Fibroblast of pulmonary artery (primary cell): ENCODE results near the gene BABAM1.
"Not testable (repeated sequence)": the region's sequence is repeated elsewhere in the genome, so short reads cannot be mapped to it uniquely, and the experiment has no call there.

Experiments
- DNase-seq: peaks from one replicate; pipeline ENCODE4 v3.0.0-alpha.2; 2010; ENCODE audit warnings: low read depth
- H3K4me3 ChIP-seq: replicated peaks from 2 replicates; pipeline ENCODE4 v1.5.1; 2011; ENCODE audit warnings: low read depth, mild to moderate bottlenecking, control low read depth, low read length, moderate library complexity
- TF ChIP-seq, protein P1 (sequence below): IDR thresholded peaks from 2 replicates; pipeline ENCODE4 v1.5.1; 2011; ENCODE audit warnings: mild to moderate bottlenecking, control low read depth, low read length, inconsistent platforms; ENCODE audit errors: missing control alignments

The BABAM1 gene

GRCh38 chr19:17294051-17294891 lies 27.0 kb downstream of the BABAM1 start:
- H3K4me3 ChIP-seq: no peak overlapping the region
- DNase-seq: no peak
- TF ChIP-seq, protein P1, sequence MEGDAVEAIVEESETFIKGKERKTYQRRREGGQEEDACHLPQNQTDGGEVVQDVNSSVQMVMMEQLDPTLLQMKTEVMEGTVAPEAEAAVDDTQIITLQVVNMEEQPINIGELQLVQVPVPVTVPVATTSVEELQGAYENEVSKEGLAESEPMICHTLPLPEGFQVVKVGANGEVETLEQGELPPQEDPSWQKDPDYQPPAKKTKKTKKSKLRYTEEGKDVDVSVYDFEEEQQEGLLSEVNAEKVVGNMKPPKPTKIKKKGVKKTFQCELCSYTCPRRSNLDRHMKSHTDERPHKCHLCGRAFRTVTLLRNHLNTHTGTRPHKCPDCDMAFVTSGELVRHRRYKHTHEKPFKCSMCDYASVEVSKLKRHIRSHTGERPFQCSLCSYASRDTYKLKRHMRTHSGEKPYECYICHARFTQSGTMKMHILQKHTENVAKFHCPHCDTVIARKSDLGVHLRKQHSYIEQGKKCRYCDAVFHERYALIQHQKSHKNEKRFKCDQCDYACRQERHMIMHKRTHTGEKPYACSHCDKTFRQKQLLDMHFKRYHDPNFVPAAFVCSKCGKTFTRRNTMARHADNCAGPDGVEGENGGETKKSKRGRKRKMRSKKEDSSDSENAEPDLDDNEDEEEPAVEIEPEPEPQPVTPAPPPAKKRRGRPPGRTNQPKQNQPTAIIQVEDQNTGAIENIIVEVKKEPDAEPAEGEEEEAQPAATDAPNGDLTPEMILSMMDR: no peak

DNA sequence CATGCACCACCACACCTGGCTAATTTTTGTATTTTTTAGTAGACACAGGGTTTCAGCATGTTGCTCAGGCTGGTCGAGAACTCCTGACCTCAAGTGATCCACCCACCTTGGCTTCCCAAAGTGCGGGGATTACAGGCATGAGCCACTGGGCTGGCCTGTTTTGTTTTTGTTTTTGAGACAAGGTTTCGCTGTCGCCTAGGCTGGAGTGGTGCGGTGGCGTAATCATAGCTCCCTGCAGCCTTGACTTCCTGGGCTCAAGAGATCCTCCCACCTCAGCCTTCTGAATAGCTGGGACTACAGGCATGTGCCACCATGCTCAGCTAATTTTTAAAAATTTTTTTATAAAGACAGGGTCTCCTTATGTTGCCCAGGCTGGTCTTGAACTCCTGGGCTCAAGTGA lies 28.3 kb downstream of the BABAM1 start:
- DNase-seq, H3K4me3 ChIP-seq: not testable (repeated sequence)

DNA sequence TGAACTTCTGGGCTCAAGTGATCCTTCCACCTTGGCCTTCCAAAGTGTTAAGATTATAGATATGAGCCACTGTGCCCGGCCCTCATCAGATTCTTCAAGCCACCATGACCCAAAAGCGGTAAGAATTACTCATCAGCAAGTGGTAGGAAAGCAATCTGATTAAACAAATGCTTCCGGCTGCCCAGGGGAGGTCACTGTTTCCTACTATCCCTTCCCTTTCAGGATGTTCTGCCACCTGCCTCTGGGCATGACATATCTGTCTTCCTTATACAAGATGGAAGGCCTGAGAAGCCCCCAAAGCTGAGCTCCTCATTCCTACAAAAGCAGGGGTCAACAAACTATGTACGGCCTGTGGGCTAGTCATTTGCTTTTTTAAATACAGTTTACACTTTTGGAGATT lies 29.0 kb downstream of the BABAM1 start:
- DNase-seq: no peak
- TF ChIP-seq, protein P1: no peak

GRCh38 chr19:17296976-17297375 lies 29.7 kb downstream of the BABAM1 start:
- no peak for DNase-seq
- TF ChIP-seq, protein P1: no peak
- no peak overlapping the region for H3K4me3 ChIP-seq

More for the DNA sequence above, 29.0 kb downstream of the BABAM1 start:
- no peak overlapping the region for H3K4me3 ChIP-seq

- TF ChIP-seq, protein P1: no peak
- H3K4me3 ChIP-seq: no peak overlapping the region
- DNase-seq: no peak
These were observed 33.9 kb downstream of the BABAM1 start for GRCh38 chr19:17300992-17301619.

DNA sequence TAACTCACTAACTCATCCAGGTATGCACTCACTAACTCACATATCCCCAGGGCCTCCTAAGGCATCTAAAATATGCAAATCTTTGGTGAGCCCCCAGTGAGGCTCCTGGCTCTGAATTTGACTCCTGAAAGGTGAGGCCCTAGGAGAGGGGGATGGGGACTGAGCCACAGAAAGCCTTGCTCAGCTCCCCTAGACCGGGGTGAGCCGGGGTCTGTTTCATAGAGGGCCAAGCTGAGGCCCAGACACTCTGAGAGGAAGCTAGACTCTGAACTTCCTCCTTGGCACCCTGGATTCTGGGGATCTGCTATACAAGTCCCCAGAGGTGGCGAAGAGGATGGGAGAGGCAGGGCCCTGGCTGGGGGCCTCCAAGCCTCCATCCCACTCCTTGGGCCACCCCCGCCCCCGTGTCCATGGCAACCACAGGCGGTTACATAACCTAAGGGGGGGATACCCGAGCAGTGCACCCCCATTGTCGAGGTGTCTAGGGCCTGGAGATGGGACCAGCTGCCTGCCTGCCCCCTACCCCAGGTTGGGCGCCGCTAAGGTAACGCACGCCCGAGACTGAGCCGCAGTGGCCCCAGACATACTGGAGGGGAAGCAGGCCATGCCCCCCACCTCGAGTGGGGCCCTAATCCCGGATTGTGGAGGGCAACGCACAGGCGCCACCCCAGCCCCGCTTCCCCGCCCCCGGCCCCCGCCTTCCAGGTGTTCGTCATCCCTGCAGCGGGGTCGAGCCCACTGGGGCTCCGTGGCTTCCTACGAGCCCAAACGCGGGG lies 35.3 kb downstream of the BABAM1 start:
- DNase-seq: no peak
- TF ChIP-seq, protein P1: no peak
- peak overlapping the region; percentile 72 for H3K4me3 ChIP-seq

GRCh38 chr19:17303167-17303939 lies 36.1 kb downstream of the BABAM1 start, which contains the start of gene ABHD8:
Gene ABHD8 (minus strand): TSS chr19:17303425. CDS start chr19:17301616, 1,809 bp downstream.
- peak; percentile 97 for DNase-seq
- H3K4me3 ChIP-seq: peak within 1 kb of the TSS; percentile 72
- TF ChIP-seq, protein P1: peak; percentile 26
